Astrocyte (in vitro differentiated cells and primary cell): Measurements from ENCODE around the gene ARHGAP26. TPM values are rescaled to one million over a fixed set of nuclear protein-coding genes. Genes with fewer than 3 reads are reported as not detected.

ENCODE experiments used
- DNase-seq: peaks from one replicate; pipeline ENCODE4 v3.0.0-alpha.2; 2010; ENCODE audit warnings: low read depth
- FAIRE-seq: peaks from 2 replicates; lab custom pipeline; 2011; peaks lifted over from hg19 to GRCh38; lab: Jason Lieb, UNC
- H2AFZ ChIP-seq: 2 replicates; pipeline ENCODE4 v1.6.0; 2012; ENCODE audit warnings: low read depth, low read length, inconsistent platforms
- H3K27ac ChIP-seq: 2 replicates; pipeline ENCODE4 v1.5.1; 2011; ENCODE audit warnings: low read depth, low read length, inconsistent platforms
- H3K27me3 ChIP-seq: 2 replicates; pipeline ENCODE4 v1.6.0; 2011; ENCODE audit warnings: low read length, inconsistent platforms; ENCODE audit not compliant: insufficient read depth
- H3K36me3 ChIP-seq: 2 replicates; pipeline ENCODE4 v1.5.1; 2011; ENCODE audit warnings: low read length, inconsistent platforms; ENCODE audit not compliant: insufficient read depth
- H3K4me1 ChIP-seq: 2 replicates; pipeline ENCODE4 v1.5.1; 2011; ENCODE audit warnings: low read length, inconsistent platforms; ENCODE audit not compliant: insufficient read depth
- H3K4me2 ChIP-seq: 2 replicates; pipeline ENCODE4 v1.6.0; 2012; ENCODE audit warnings: low read length, inconsistent platforms
- H3K4me3 ChIP-seq: 2 replicates; pipeline ENCODE4 v1.5.1; 2011; ENCODE audit warnings: low read depth, mild to moderate bottlenecking, low read length, inconsistent platforms; ENCODE audit not compliant: insufficient read depth
- H3K79me2 ChIP-seq: 2 replicates; pipeline ENCODE4 v1.6.0; 2012; ENCODE audit warnings: mild to moderate bottlenecking, low read length, inconsistent platforms; ENCODE audit not compliant: insufficient read depth
- H3K9ac ChIP-seq: 2 replicates; pipeline ENCODE4 v1.6.0; 2012; ENCODE audit warnings: mild to moderate bottlenecking, low read length, inconsistent platforms
- H3K9me3 ChIP-seq: 2 replicates; pipeline ENCODE4 v1.5.1; 2012; ENCODE audit warnings: low read depth, mild to moderate bottlenecking, low read length, inconsistent platforms; ENCODE audit not compliant: insufficient read depth
- H4K20me1 ChIP-seq: 2 replicates; pipeline ENCODE4 v1.6.0; 2012; ENCODE audit warnings: low read length, inconsistent platforms; ENCODE audit not compliant: insufficient read depth
- H3K27ac Mint-ChIP-seq: one replicate; pipeline ENCODE4 v1.8.0; 2021; ENCODE audit warnings: mild to moderate bottlenecking, mixed read lengths; ENCODE audit not compliant: unreplicated experiment
- H3K27me3 Mint-ChIP-seq: one replicate; pipeline ENCODE4 v1.8.0; 2021; ENCODE audit warnings: low read depth, mixed read lengths; ENCODE audit not compliant: unreplicated experiment
- H3K36me3 Mint-ChIP-seq: one replicate; pipeline ENCODE4 v1.8.0; 2021; ENCODE audit warnings: low read depth, mixed read lengths; ENCODE audit not compliant: unreplicated experiment
- H3K4me1 Mint-ChIP-seq: one replicate; pipeline ENCODE4 v1.8.0; 2021; ENCODE audit warnings: low read depth, mixed read lengths; ENCODE audit not compliant: unreplicated experiment
- H3K4me3 Mint-ChIP-seq: one replicate; pipeline ENCODE4 v1.8.0; 2021; ENCODE audit warnings: mild to moderate bottlenecking, moderate library complexity, mixed read lengths; ENCODE audit not compliant: unreplicated experiment
- H3K9me3 Mint-ChIP-seq: one replicate; pipeline ENCODE4 v1.8.0; 2021; ENCODE audit warnings: mild to moderate bottlenecking, mixed read lengths; ENCODE audit not compliant: unreplicated experiment
- EZH2 ChIP-seq: IDR thresholded peaks from 2 replicates; pipeline ENCODE4 v1.6.1; 2012; ENCODE audit warnings: mild to moderate bottlenecking, low read length, inconsistent platforms; ENCODE audit not compliant: insufficient read depth
- total RNA-seq: library from RNA; stranded (reverse); gene quantifications from 2 replicates; pipeline ENCODE4 v1.2.1, GENCODE V29; 2021
- TF ChIP-seq, protein P1 (sequence below): IDR thresholded peaks from 2 replicates; pipeline ENCODE4 v1.5.1; 2011; ENCODE audit warnings: low read depth, mild to moderate bottlenecking, inconsistent platforms, low read length, moderate library complexity; ENCODE audit not compliant: insufficient read depth

ARHGAP26 gene
- total RNA-seq, 1 donor from 2014 or later: 5.6 TPM

DNA sequence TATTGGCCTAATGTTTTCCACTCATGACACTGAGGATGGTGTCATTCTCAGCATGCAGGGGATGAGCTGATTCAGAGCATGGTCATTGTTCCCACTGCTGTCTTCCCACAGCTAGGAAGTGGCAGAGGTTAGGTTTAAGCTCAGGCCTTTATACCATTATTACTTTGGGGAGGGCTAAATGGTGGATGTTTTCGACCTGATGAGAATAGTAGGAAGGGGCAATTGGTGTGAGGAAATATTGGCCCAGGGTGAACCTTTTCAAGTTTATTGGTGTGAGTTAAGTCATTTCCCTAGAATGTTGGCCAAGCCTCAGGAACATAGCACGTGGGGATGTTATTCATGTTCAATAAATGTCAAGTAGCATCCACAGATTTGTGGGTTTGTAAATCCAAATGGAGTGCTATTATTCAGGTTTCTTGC, 59.6 kb downstream of the ARHGAP26 start:
- no peaks in the 10 kb centered on the region for H3K27me3 ChIP-seq
- H3K4me2 ChIP-seq: peak overlapping the region; percentile 59
- no peaks in the 10 kb centered on the region for H3K79me2 ChIP-seq
- no peak overlapping the region for H2AFZ ChIP-seq
- H3K4me3 ChIP-seq: no peak overlapping the region
- no peaks in the 10 kb centered on the region for H4K20me1 ChIP-seq
- Mint-ChIP-seq H3K27ac (peak overlapping the region; percentile 60), H3K36me3 (no peaks in the 10 kb centered on the region), H3K4me3 (no peak overlapping the region), H3K9me3 (no peaks in the 10 kb centered on the region), H3K27me3 (no peaks in the 10 kb centered on the region), H3K4me1 (peaks cover 54% of the 10 kb centered on the region)
- peaks cover 59% of the 10 kb centered on the region for H3K4me1 ChIP-seq
- H3K36me3 ChIP-seq: no peaks in the 10 kb centered on the region
- H3K27ac ChIP-seq: no peak overlapping the region
- no peaks in the 10 kb centered on the region for H3K9me3 ChIP-seq
- FAIRE-seq (peak; percentile 29), DNase-seq (peak; percentile 81)
- TF ChIP-seq, protein P1, sequence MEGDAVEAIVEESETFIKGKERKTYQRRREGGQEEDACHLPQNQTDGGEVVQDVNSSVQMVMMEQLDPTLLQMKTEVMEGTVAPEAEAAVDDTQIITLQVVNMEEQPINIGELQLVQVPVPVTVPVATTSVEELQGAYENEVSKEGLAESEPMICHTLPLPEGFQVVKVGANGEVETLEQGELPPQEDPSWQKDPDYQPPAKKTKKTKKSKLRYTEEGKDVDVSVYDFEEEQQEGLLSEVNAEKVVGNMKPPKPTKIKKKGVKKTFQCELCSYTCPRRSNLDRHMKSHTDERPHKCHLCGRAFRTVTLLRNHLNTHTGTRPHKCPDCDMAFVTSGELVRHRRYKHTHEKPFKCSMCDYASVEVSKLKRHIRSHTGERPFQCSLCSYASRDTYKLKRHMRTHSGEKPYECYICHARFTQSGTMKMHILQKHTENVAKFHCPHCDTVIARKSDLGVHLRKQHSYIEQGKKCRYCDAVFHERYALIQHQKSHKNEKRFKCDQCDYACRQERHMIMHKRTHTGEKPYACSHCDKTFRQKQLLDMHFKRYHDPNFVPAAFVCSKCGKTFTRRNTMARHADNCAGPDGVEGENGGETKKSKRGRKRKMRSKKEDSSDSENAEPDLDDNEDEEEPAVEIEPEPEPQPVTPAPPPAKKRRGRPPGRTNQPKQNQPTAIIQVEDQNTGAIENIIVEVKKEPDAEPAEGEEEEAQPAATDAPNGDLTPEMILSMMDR: no peak
- no peak for TF ChIP-seq EZH2
- H3K9ac ChIP-seq: no peak overlapping the region

GRCh38 chr5:142830241-142831008, 60.2 kb downstream of the ARHGAP26 start:
- peaks cover 59% of the 10 kb centered on the region for H3K4me1 ChIP-seq
- H3K9ac ChIP-seq: peak overlapping the region; percentile 31
- H3K9me3 Mint-ChIP-seq: no peaks in the 10 kb centered on the region
- no peak for TF ChIP-seq EZH2
- TF ChIP-seq, protein P1: no peak
- H3K9me3 ChIP-seq: no peaks in the 10 kb centered on the region
- H4K20me1 ChIP-seq: no peaks in the 10 kb centered on the region
- no peak overlapping the region for H3K4me3 ChIP-seq
- peak overlapping the region; percentile 60 for H3K27ac Mint-ChIP-seq
- DNase-seq: peak; percentile 84
- no peaks in the 10 kb centered on the region for H3K79me2 ChIP-seq
- no peak overlapping the region for H2AFZ ChIP-seq
- H3K27me3 ChIP-seq: no peaks in the 10 kb centered on the region
- H3K4me2 ChIP-seq: peak overlapping the region; percentile 59
- no peak overlapping the region for H3K4me3 Mint-ChIP-seq
- no peaks in the 10 kb centered on the region for H3K36me3 Mint-ChIP-seq
- H3K27me3 Mint-ChIP-seq: no peaks in the 10 kb centered on the region
- H3K36me3 ChIP-seq: no peaks in the 10 kb centered on the region
- H3K4me1 Mint-ChIP-seq: peaks cover 54% of the 10 kb centered on the region
- FAIRE-seq: peak; percentile 55
- peak overlapping the region; percentile 43 for H3K27ac ChIP-seq

GRCh38 chr5:142831009-142831383, 60.8 kb downstream of the ARHGAP26 start:
- Histone ChIP-seq H3K27me3 (no peaks in the 10 kb centered on the region), H3K4me2 (peak overlapping the region; percentile 59), H4K20me1 (no peaks in the 10 kb centered on the region), H3K9me3 (no peaks in the 10 kb centered on the region), H3K36me3 (no peaks in the 10 kb centered on the region), H3K4me1 (peaks cover 53% of the 10 kb centered on the region), H2AFZ (peak overlapping the region; percentile 27), H3K27ac (peak overlapping the region; percentile 43), H3K4me3 (no peak overlapping the region), H3K9ac (peak overlapping the region; percentile 31), H3K79me2 (no peaks in the 10 kb centered on the region)
- Mint-ChIP-seq H3K27me3 (no peaks in the 10 kb centered on the region), H3K9me3 (no peaks in the 10 kb centered on the region), H3K4me3 (no peak overlapping the region), H3K27ac (peak overlapping the region; percentile 60), H3K4me1 (peaks cover 51% of the 10 kb centered on the region), H3K36me3 (no peaks in the 10 kb centered on the region)
- FAIRE-seq (no peak), DNase-seq (no peak)
- TF ChIP-seq EZH2: no peak
- TF ChIP-seq, protein P1: no peak
